Measurements from ENCODE around the gene JDP2. TPM values are rescaled to one million over a fixed set of nuclear protein-coding genes. Genes with fewer than 3 reads are reported as not detected.

Gene JDP2
- total RNA-seq, 4 donors from 2014 or later: 32.9 to 86.8 (median 50.1) TPM

GRCh38 chr14:75513911-75514672 lies 86.3 kb downstream of the JDP2 start:
- no peak for TF ChIP-seq CTCF (IDR thresholded peaks at IDR 0.05)
- TF ChIP-seq POLR2A (IDR thresholded peaks at IDR 0.05): no peak
- H3K4me1 ChIP-seq: no peaks in the 10 kb centered on the region
- H3K36me3 ChIP-seq: no peaks in the 10 kb centered on the region
- no peak overlapping the region for H3K27ac ChIP-seq
- peaks cover 0 to 5% of the 10 kb centered on the region in 2 donors for H3K9me3 ChIP-seq
- DNase-seq: no peak
- intact Hi-C loops (cut with DNase I; ENCODE audit: low total_unique reads): no loop called here
- H3K4me3 ChIP-seq: no peak overlapping the region
- H3K27me3 ChIP-seq: no peaks in the 10 kb centered on the region

GRCh38 chr14:75514673-75515628 lies 87.1 kb downstream of the JDP2 start:
- no peaks in the 10 kb centered on the region for H3K4me1 ChIP-seq
- TF ChIP-seq CTCF (IDR thresholded peaks at IDR 0.05): peak in 1 of 4 experiments; percentile 11
- TF ChIP-seq POLR2A (IDR thresholded peaks at IDR 0.05): no peak
- intact Hi-C loops (cut with DNase I; ENCODE audit: low total_unique reads): no loop called here
- peak overlapping the region in 1 of 2 donors; percentile 7 for H3K4me3 ChIP-seq
- H3K27me3 ChIP-seq: no peaks in the 10 kb centered on the region
- no peak for DNase-seq
- no peaks in the 10 kb centered on the region for H3K36me3 ChIP-seq
- peaks cover 0 to 5% of the 10 kb centered on the region in 2 donors for H3K9me3 ChIP-seq
- H3K27ac ChIP-seq: peak overlapping the region in 1 of 2 donors; percentile 12

DNA sequence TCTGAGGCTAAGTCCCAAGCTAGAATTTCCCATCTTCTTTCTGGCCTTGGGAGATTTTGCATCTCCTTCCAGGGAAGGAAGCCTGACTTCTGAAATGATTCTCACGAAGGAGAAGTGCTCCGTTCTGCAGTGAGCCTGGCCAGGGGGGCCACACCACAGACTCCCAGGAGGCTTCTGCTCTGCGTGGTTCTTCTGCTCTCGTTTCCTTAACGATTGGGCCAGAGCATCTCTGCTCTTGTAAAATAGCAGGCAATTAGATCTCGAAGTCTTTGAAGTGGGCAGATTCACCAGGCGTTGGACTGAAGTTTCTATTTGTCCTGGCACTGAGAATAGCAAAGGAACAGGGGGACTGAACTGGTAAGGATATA lies 87.8 kb downstream of the JDP2 start:
- Histone ChIP-seq H3K4me3 (peak overlapping the region in 1 of 2 donors; percentile 7), H3K27ac (no peak overlapping the region), H3K36me3 (no peaks in the 10 kb centered on the region), H3K4me1 (no peaks in the 10 kb centered on the region), H3K27me3 (no peaks in the 10 kb centered on the region), H3K9me3 (peaks cover 0 to 5% of the 10 kb centered on the region in 2 donors)
- no peak for DNase-seq
- intact Hi-C loops (cut with DNase I; ENCODE audit: low total_unique reads): no loop called here
- TF ChIP-seq POLR2A (IDR thresholded peaks at IDR 0.05) (no peak), CTCF (IDR thresholded peaks at IDR 0.05) (no peak)

DNA sequence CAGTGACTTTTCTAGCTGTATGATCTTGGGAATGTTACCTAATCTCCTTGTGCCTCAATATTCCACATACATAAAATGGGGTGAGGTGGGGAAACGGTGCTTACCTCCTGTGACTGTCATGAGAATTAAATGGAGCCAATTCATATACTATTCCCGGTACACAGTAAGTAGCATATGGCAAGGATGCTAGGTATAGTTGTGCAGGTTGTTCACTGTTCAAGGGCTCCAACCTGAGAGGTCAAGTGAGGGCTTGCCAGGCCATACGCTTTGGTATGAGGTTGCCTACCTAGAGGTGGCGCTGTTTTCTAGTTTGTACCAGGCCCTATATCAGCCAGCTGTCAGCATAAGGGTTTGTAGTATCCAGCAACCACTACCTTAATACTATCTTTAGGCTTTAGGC lies 90.8 kb downstream of the JDP2 start:
- H3K27me3 ChIP-seq: no peaks in the 10 kb centered on the region
- no peak overlapping the region for H3K27ac ChIP-seq
- no peak for TF ChIP-seq POLR2A (IDR thresholded peaks at IDR 0.05)
- TF ChIP-seq CTCF (IDR thresholded peaks at IDR 0.05): no peak
- H3K9me3 ChIP-seq: no peaks in the 10 kb centered on the region
- no peak overlapping the region for H3K4me3 ChIP-seq
- intact Hi-C loops (cut with DNase I; ENCODE audit: low total_unique reads): no loop called here
- H3K4me1 ChIP-seq: no peaks in the 10 kb centered on the region
- DNase-seq: no peak
- H3K36me3 ChIP-seq: no peaks in the 10 kb centered on the region

DNA sequence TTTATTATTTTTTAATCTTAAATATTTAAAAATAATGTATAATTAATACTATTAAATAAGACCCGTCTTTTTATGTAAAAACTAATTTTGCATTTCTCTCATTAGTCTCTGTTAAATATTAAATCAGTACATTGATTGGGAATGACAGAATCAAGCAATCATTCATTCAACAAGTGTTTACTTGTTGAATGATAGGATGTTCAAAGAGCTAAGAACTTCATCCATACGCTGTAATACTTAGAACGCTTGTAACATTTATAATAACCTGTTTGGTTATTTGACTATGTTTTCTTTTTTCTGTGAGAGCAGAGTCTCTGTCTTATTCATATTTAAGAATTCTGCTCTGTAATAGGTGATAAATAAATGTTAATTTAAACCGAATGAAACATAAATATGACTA lies 91.6 kb downstream of the JDP2 start:
- no peak for TF ChIP-seq POLR2A (IDR thresholded peaks at IDR 0.05)
- no peak for TF ChIP-seq CTCF (IDR thresholded peaks at IDR 0.05)

More for the DNA sequence above, 91.6 kb downstream of the JDP2 start:
- no peak overlapping the region for H3K27ac ChIP-seq
- intact Hi-C loops (cut with DNase I; ENCODE audit: low total_unique reads): no loop called here
- no peaks in the 10 kb centered on the region for H3K9me3 ChIP-seq
- H3K4me1 ChIP-seq: no peaks in the 10 kb centered on the region
- H3K27me3 ChIP-seq: no peaks in the 10 kb centered on the region
- no peak overlapping the region for H3K4me3 ChIP-seq
- no peak for DNase-seq
- no peaks in the 10 kb centered on the region for H3K36me3 ChIP-seq
